ENCODE measurements around the gene HCST.

DNA sequence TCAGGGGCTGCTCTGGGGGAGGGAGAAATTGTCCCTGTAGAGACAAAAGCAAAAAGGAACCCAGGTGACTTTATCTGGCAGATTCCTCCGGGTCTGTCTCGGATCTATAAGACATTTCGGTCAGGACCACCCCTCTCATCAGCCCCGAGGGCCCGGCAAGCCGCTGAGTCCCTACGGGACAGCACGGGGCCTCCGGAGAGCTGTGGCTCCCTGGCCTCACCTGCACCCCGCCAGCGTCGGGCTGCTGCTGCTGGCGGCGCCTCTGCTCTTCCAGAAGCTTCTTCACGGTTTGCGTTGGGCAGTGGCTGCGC lies 3.9 kb upstream of the HCST start:
- TF ChIP-seq, protein P1, sequence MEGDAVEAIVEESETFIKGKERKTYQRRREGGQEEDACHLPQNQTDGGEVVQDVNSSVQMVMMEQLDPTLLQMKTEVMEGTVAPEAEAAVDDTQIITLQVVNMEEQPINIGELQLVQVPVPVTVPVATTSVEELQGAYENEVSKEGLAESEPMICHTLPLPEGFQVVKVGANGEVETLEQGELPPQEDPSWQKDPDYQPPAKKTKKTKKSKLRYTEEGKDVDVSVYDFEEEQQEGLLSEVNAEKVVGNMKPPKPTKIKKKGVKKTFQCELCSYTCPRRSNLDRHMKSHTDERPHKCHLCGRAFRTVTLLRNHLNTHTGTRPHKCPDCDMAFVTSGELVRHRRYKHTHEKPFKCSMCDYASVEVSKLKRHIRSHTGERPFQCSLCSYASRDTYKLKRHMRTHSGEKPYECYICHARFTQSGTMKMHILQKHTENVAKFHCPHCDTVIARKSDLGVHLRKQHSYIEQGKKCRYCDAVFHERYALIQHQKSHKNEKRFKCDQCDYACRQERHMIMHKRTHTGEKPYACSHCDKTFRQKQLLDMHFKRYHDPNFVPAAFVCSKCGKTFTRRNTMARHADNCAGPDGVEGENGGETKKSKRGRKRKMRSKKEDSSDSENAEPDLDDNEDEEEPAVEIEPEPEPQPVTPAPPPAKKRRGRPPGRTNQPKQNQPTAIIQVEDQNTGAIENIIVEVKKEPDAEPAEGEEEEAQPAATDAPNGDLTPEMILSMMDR (conservative IDR thresholded peaks at IDR 0.05; ENCODE audit: low read depth, low read length) = no peak
- TF ChIP-seq POLR2A (IDR thresholded peaks at IDR 0.05; ENCODE audit: low read depth, low read length) (no peak), CHD1 (IDR thresholded peaks at IDR 0.05; ENCODE audit: low read depth, low read length) (no peak), MAFK (IDR thresholded peaks at IDR 0.05; ENCODE audit: low read depth, low read length) (no peak)

All from IMR-90 (cell line).